Loucy (cell line): ENCODE results near the gene PDX1.

Experiments
- H2AFZ ChIP-seq: fragments of 200-600 bp; sonication (generic); 2 replicates; pipeline ENCODE4 v1.6.0; 2016; ENCODE audit warnings: antibody characterized with exemption, mild to moderate bottlenecking, low read length, moderate library complexity
- H3F3A ChIP-seq: fragments of 200-600 bp; 2 replicates; pipeline ENCODE4 v1.6.0; 2016; ENCODE audit warnings: antibody characterized with exemption, low read depth, mild to moderate bottlenecking
- H3K27me3 ChIP-seq: fragments of 200-600 bp; sonication (generic); 2 replicates; pipeline ENCODE4 v1.6.1; 2014; ENCODE audit warnings: low read length, mild to moderate bottlenecking; ENCODE audit not compliant: insufficient read depth, poor library complexity, severe bottlenecking
- H3K36me3 ChIP-seq: fragments of 200-600 bp; sonication (generic); 2 replicates; pipeline ENCODE4 v1.6.1; 2016; ENCODE audit warnings: low read length; ENCODE audit not compliant: insufficient read depth
- H3K4me1 ChIP-seq: fragments of 200-600 bp; sonication (generic); 2 replicates; pipeline ENCODE4 v1.5.1; 2014; ENCODE audit warnings: low read length, mild to moderate bottlenecking; ENCODE audit not compliant: insufficient read depth, poor library complexity, severe bottlenecking
- H3K4me2 ChIP-seq: fragments of 200-600 bp; sonication (generic); 2 replicates; pipeline ENCODE4 v1.6.0; 2014; ENCODE audit warnings: antibody characterized with exemption, low read length, low read depth, mild to moderate bottlenecking; ENCODE audit not compliant: poor library complexity, severe bottlenecking
- H3K4me3 ChIP-seq: fragments of 200-600 bp; sonication (generic); 2 replicates; pipeline ENCODE4 v1.5.1; 2014; ENCODE audit warnings: low read length, mild to moderate bottlenecking, mixed read lengths; ENCODE audit not compliant: poor library complexity, severe bottlenecking
- H3K79me2 ChIP-seq: fragments of 200-600 bp; sonication (generic); 2 replicates; pipeline ENCODE4 v1.6.1; 2014; ENCODE audit warnings: low read length; ENCODE audit not compliant: insufficient read depth
- H3K9ac ChIP-seq: fragments of 200-600 bp; sonication (generic); 2 replicates; pipeline ENCODE4 v1.6.0; 2014; ENCODE audit warnings: mild to moderate bottlenecking, low read depth, low read length, moderate library complexity; ENCODE audit not compliant: poor library complexity, severe bottlenecking
- H3K9me2 ChIP-seq: fragments of 200-600 bp; sonication (generic); replicated peaks from 2 replicates; pipeline ENCODE4 v1.6.1; 2016; ENCODE audit warnings: low read depth, low read length, mixed read lengths
- H3K9me3 ChIP-seq: fragments of 200-600 bp; sonication (generic); 2 replicates; pipeline ENCODE4 v1.6.1; 2014; ENCODE audit warnings: mild to moderate bottlenecking, antibody characterized with exemption, low read length, low read depth; ENCODE audit not compliant: insufficient read depth
- H4K20me1 ChIP-seq: fragments of 200-600 bp; sonication (generic); 2 replicates; pipeline ENCODE4 v1.6.0; 2014; ENCODE audit warnings: antibody characterized with exemption, low read length, mild to moderate bottlenecking; ENCODE audit not compliant: insufficient read depth, poor library complexity, severe bottlenecking
- CTCF ChIP-seq: fragments of 200-600 bp; sonication (generic); conservative IDR thresholded peaks from 2 replicates; pipeline ENCODE4 v1.5.1; 2014; ENCODE audit warnings: mild to moderate bottlenecking, antibody characterized with exemption, low read length
- EZH2phosphoT487 ChIP-seq: fragments of 200-600 bp; IDR thresholded peaks from 2 replicates; pipeline ENCODE4 v1.6.1; 2018; ENCODE audit warnings: antibody characterized with exemption, mild to moderate bottlenecking, moderate library complexity, borderline replicate concordance

Gene PDX1

GRCh38 chr13:27971776-27972477 is 52.1 kb downstream of the PDX1 start:
- TF ChIP-seq EZH2phosphoT487 (no peak), CTCF (no peak)
- Histone ChIP-seq H3K9me2 (no peaks in the 10 kb centered on the region), H3K27me3 (no peaks in the 10 kb centered on the region), H3K4me2 (no peak overlapping the region), H3F3A (no peaks in the 10 kb centered on the region), H3K4me3 (no peak overlapping the region), H3K4me1 (no peaks in the 10 kb centered on the region), H3K9ac (no peak overlapping the region), H4K20me1 (no peaks in the 10 kb centered on the region), H3K36me3 (no peaks in the 10 kb centered on the region), H3K9me3 (no peaks in the 10 kb centered on the region), H2AFZ (no peak overlapping the region), H3K79me2 (no peaks in the 10 kb centered on the region)

GRCh38 chr13:27972478-27972820 is 52.6 kb downstream of the PDX1 start:
- Histone ChIP-seq H2AFZ (no peak overlapping the region), H3K27me3 (no peaks in the 10 kb centered on the region)

GRCh38 chr13:27973291-27973690 is 53.5 kb downstream of the PDX1 start:
- Histone ChIP-seq H3K4me2 (no peak overlapping the region), H3K4me3 (no peak overlapping the region), H3K9me3 (no peaks in the 10 kb centered on the region), H3F3A (no peaks in the 10 kb centered on the region), H3K36me3 (no peaks in the 10 kb centered on the region), H2AFZ (no peak overlapping the region), H4K20me1 (no peaks in the 10 kb centered on the region), H3K9ac (no peak overlapping the region), H3K79me2 (no peaks in the 10 kb centered on the region), H3K9me2 (no peaks in the 10 kb centered on the region), H3K4me1 (no peaks in the 10 kb centered on the region), H3K27me3 (no peaks in the 10 kb centered on the region)
- no peak for TF ChIP-seq CTCF

More at GRCh38 chr13:27972478-27972820, 52.6 kb downstream of the PDX1 start:
- Histone ChIP-seq H4K20me1 (no peaks in the 10 kb centered on the region), H3K36me3 (no peaks in the 10 kb centered on the region), H3K9me2 (no peaks in the 10 kb centered on the region), H3K79me2 (no peaks in the 10 kb centered on the region), H3F3A (no peaks in the 10 kb centered on the region), H3K9me3 (no peaks in the 10 kb centered on the region), H3K4me3 (no peak overlapping the region), H3K4me2 (no peak overlapping the region), H3K4me1 (no peaks in the 10 kb centered on the region), H3K9ac (no peak overlapping the region)
- no peak for TF ChIP-seq EZH2phosphoT487
- TF ChIP-seq CTCF: no peak
